Upper lobe of right lung (tissue), 1 donor: ENCODE results near the gene HOXB3. TPM values are rescaled to one million over a fixed set of nuclear protein-coding genes. Genes with fewer than 3 reads are reported as not detected.

ENCODE experiments used
- ATAC-seq: fragments of 200-7000 bp; cut with Tn5 transposase; one replicate; pipeline ENCODE4 v1.9.1; 2020; ENCODE audit warnings: mild to moderate bottlenecking, moderate library complexity
- DNase-seq: peaks from one replicate; pipeline ENCODE4 v3.0.0-alpha.2; 2020
- H3K27ac ChIP-seq: fragments of 200-600 bp; one replicate; pipeline ENCODE4 v1.8.0; 2022
- H3K27me3 ChIP-seq: fragments of 200-600 bp; one replicate; pipeline ENCODE4 v1.8.0; 2022; ENCODE audit warnings: mild to moderate bottlenecking
- H3K36me3 ChIP-seq: fragments of 200-600 bp; one replicate; pipeline ENCODE4 v1.8.0; 2022
- H3K4me1 ChIP-seq: fragments of 200-600 bp; one replicate; pipeline ENCODE4 v1.8.0; 2022
- H3K4me3 ChIP-seq: fragments of 200-600 bp; one replicate; pipeline ENCODE4 v1.8.0; 2022; ENCODE audit warnings: mild to moderate bottlenecking
- H3K9me3 ChIP-seq: fragments of 200-600 bp; one replicate; pipeline ENCODE4 v1.8.0; 2022
- intact Hi-C: fragments of 100-400 bp; cut with DNase I; formaldehyde crosslinking; loops from one replicate; pipeline ENCODE4 v1.11.0; 2022
- total RNA-seq: library from RNA; stranded (reverse); fragmentation: NEBNext Ultra II Directional; extraction: Animal tissue kit (Norgen Biotek cat#: 25700); gene quantifications from one replicate; pipeline ENCODE4 v1.2.1, GENCODE V29; 2021
- TF ChIP-seq, protein P1 (sequence below): fragments of 200-600 bp; IDR thresholded peaks from one replicate; pipeline ENCODE4 v1.8.0; 2022; ENCODE audit warnings: antibody characterized with exemption
- donor health status: DM: no; HTN: yes; CAD: no; lungs with severe emphysema.

HOXB3 gene
- total RNA-seq, 1 donor from 2014 or later = 13.3 TPM

DNA sequence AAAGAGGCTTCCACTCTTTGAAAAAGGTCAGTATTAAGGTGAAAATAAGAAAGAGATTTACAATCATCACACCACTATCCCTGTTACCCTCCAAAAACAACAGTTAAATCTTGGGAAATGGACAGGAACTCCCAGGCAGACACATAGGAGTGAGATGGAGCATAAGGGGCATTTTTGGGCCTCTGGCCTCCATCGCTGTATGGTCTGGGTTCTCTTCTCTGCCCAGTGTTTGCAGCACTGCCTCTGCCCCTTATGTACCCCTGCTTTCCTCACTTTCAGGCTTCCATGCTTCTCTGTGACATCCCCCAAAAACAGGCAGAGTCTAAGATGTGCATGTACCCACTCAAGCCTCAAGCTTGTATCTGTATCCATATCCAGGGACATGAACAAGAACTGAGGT lies 44.5 kb downstream of the HOXB3 start:
- intact Hi-C loops = no loop called here
- no peak for ATAC-seq
- no peaks in the 10 kb centered on the region for H3K9me3 ChIP-seq
- TF ChIP-seq, protein P1, sequence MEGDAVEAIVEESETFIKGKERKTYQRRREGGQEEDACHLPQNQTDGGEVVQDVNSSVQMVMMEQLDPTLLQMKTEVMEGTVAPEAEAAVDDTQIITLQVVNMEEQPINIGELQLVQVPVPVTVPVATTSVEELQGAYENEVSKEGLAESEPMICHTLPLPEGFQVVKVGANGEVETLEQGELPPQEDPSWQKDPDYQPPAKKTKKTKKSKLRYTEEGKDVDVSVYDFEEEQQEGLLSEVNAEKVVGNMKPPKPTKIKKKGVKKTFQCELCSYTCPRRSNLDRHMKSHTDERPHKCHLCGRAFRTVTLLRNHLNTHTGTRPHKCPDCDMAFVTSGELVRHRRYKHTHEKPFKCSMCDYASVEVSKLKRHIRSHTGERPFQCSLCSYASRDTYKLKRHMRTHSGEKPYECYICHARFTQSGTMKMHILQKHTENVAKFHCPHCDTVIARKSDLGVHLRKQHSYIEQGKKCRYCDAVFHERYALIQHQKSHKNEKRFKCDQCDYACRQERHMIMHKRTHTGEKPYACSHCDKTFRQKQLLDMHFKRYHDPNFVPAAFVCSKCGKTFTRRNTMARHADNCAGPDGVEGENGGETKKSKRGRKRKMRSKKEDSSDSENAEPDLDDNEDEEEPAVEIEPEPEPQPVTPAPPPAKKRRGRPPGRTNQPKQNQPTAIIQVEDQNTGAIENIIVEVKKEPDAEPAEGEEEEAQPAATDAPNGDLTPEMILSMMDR = no peak
- H3K4me3 ChIP-seq = no peak overlapping the region
- H3K27me3 ChIP-seq = peaks cover 66% of the 10 kb centered on the region
- no peak for DNase-seq
- H3K36me3 ChIP-seq = no peaks in the 10 kb centered on the region
- H3K4me1 ChIP-seq = peaks cover 8% of the 10 kb centered on the region
- H3K27ac ChIP-seq = peak overlapping the region; percentile 89

DNA sequence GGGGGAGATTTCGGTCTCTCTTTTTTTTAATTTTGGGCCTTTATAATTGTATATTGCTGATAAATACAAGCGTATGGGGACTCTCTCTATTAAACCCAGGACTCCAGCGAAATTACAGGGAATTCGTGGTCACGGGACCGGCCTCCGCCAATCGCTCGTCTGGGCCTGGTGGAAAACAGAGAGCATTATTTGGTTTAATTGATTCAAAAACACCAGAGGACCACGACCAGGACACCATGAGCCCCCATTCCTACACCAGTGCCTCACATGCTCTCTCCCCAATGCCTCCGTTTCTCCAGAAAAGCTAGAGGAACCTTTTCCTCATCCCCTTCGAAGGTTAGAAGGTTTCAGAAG lies 45.0 kb downstream of the HOXB3 start, which contains the start of gene HOXB2:
TSS of gene HOXB2 (minus strand) at position 88 of the 354 bp plus-strand sequence. CDS start 198 bp downstream, outside the sequence.
- no peak for DNase-seq
- intact Hi-C loops = no loop called here
- peak within 1 kb of the TSS; percentile 89 for H3K27ac ChIP-seq
- TF ChIP-seq, protein P1 = no peak
- peaks cover 66% of the 10 kb centered on the region for H3K27me3 ChIP-seq
- H3K4me3 ChIP-seq = peak within 1 kb of the TSS; percentile 62
- H3K9me3 ChIP-seq = no peaks in the 10 kb centered on the region
- peaks cover 8% of the 10 kb centered on the region for H3K4me1 ChIP-seq
- ATAC-seq = no peak
- no peaks in the 10 kb centered on the region for H3K36me3 ChIP-seq

DNA sequence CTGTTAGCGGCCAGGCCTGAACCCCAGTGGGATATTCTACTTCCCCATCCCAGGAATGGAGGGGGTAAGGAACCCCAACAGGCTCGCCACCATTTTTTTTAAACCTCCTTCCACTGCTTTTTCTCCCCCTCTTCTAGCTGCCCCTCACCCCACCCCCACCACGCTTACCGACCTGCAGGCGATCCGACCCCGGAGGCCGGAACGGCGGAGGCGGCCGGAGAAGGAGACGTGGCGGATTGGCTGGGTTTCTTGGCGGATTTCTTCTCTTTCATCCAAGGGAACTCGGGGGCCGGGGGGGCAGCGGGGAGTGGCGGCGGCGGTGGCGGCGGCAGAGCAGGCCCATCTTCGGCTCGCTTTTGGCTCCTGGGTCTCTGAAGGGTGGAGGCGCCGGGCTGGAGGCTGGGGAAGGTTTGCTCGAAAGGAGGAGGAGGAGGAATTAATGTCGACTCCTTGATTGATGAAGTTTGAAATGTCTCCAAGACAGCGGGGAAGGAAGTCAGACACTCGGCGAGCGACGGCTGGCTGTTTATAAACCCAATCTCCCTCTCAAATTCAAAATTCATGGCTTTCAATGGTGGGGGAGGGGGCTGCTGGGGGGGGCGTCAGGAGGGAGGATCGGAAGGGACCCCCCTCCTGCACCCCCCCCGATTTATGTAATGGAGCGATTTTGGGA lies 45.6 kb downstream of the HOXB3 start:
- peaks cover 8% of the 10 kb centered on the region for H3K4me1 ChIP-seq
- ATAC-seq (peak; percentile 59), DNase-seq (peak; percentile 81)
- H3K36me3 ChIP-seq = no peaks in the 10 kb centered on the region
- peak overlapping the region; percentile 62 for H3K4me3 ChIP-seq
- intact Hi-C loops = no loop called here
- TF ChIP-seq, protein P1 = no peak
- H3K27ac ChIP-seq = peak overlapping the region; percentile 89
- peaks cover 68% of the 10 kb centered on the region for H3K27me3 ChIP-seq
- no peaks in the 10 kb centered on the region for H3K9me3 ChIP-seq

DNA sequence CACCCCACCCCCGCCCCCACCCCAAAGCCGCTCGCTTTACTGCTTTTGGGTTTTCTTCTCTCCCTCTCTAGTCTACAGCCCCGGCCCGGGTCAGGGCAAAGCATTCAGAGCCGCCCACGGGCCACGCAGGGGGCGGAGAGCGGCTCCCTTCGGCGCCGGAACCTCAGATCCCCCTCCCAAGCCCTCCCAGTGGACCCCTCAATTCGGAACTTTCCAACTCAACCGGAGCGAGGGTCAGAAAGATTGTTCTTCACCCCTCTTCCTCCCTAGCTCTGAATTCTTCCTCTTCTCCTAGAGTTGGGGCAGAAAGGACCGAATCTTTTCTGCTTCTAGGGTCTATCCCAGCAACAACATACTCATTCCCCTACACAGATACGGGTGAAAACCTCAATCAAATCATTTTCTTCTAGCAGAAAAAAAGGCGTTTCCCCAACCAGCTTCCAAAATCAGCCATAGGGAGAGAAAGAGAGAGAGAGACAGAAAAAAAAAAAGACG lies 46.1 kb downstream of the HOXB3 start:
- ATAC-seq (peak; percentile 24), DNase-seq (no peak)
- H3K4me3 ChIP-seq = peak overlapping the region; percentile 62
- intact Hi-C loops = no loop called here
- peaks cover 8% of the 10 kb centered on the region for H3K4me1 ChIP-seq
- H3K27me3 ChIP-seq = peaks cover 73% of the 10 kb centered on the region
- no peaks in the 10 kb centered on the region for H3K9me3 ChIP-seq
- H3K36me3 ChIP-seq = no peaks in the 10 kb centered on the region
- TF ChIP-seq, protein P1 = no peak
- peak overlapping the region; percentile 89 for H3K27ac ChIP-seq

DNA sequence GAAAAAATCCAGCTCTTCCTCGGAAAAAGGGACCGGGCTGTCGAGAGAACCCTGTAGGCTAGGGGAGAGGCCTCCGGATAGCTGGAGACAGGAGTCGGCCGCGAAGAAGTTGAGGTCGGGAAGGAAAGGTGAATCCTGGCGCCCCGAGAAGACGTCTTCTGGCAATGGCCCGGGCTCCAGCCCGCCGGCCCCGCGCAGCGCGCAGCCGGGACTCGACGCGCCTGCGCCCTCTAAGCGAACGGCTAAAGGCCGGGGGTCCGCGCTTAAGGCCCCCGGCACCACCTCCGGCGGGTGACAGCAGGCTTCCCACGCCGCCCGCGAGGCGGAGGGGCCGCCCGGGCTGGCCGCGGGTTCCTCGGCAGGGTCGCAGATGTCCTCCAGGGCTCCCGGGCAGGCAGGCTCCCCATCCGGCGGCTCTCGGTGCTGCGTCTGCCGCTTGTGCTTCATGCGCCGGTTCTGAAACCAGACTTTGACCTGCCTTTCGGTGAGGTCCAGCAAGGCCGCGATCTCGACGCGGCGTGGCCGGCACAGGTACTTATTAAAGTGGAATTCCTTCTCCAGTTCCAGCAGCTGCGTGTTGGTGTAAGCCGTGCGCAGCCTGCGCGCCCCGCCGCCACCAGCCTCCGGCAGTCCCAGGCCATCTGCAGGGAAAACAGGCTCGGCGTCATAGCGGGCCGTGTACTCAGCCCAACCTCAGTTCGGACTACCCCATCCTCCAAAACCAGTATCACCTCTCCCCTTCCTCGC lies 46.8 kb downstream of the HOXB3 start:
- no peaks in the 10 kb centered on the region for H3K9me3 ChIP-seq
- peak overlapping the region; percentile 62 for H3K4me3 ChIP-seq
- H3K27ac ChIP-seq = peak overlapping the region; percentile 89
- H3K4me1 ChIP-seq = peaks cover 8% of the 10 kb centered on the region
- no peak for DNase-seq
- peak; percentile 29 for ATAC-seq
- H3K36me3 ChIP-seq = no peaks in the 10 kb centered on the region
- intact Hi-C loops = no loop called here
- peaks cover 73% of the 10 kb centered on the region for H3K27me3 ChIP-seq
- TF ChIP-seq, protein P1 = peak; percentile 10
